Left colon (tissue), 2 donors: Measurements from ENCODE around the gene ATP2C1. TPM values are rescaled to one million over a fixed set of nuclear protein-coding genes. Genes with fewer than 3 reads are reported as not detected.

ENCODE experiments used
- total RNA-seq, 2 donors: library from RNA; stranded (reverse); fragmentation: NEBNext Ultra II Directional; extraction: Animal tissue kit (Norgen Biotek cat#: 25700); gene quantifications; one replicate each; pipeline ENCODE4 v1.2.1, GENCODE V29; 2021
- donor health status: DM: no; HTN: no; CAD: no.
- donor health status: DM: yes; HTN: yes; CAD: no.

ATP2C1 gene
- total RNA-seq, 2 donors from 2014 or later, result 62.8 to 65.7 TPM

Other genes starting within 250 kb of the ATP2C1 start
- gene PIK3R4, start 147.3 kb upstream of the ATP2C1 start, total RNA-seq, result 10 to 100 TPM; 20.2 to 21.2 TPM
- 10 to 100 TPM in 1 of 2 donors, 1 to 10 TPM in 1; 9.9 to 15.4 TPM for gene ASTE1, start 132.7 kb downstream of the ATP2C1 start, total RNA-seq
- 1 to 10 TPM; 3.6 to 5.3 TPM for gene NEK11, start 132.8 kb downstream of the ATP2C1 start, total RNA-seq